Endometrial microvascular endothelial cells (primary cell): ENCODE measurements around the gene IL31. TPM values are rescaled to one million over a fixed set of nuclear protein-coding genes. Genes with fewer than 3 reads are reported as not detected.

ENCODE experiments used
- total RNA-seq: library from RNA; depleted of rRNA; stranded (reverse); fragments of >200 nt; gene quantifications from one replicate; pipeline ENCODE4 v1.2.3, GENCODE V29; 2015; ENCODE audit errors: inconsistent ontology term

The IL31 gene
- total RNA-seq, 1 donor from 2014 or later: not detected

Other genes with a start within 250 kb of the IL31 start
- 2.7 TPM for gene BCL7A, start 152.3 kb downstream of the IL31 start, total RNA-seq
- 13.6 TPM for gene MLXIP, start 95.5 kb downstream of the IL31 start, total RNA-seq
- not detected for gene LRRC43, start 8.9 kb upstream of the IL31 start, total RNA-seq
- gene B3GNT4, start 29.5 kb upstream of the IL31 start, total RNA-seq: not detected
- gene DIABLO, start 51.8 kb upstream of the IL31 start, total RNA-seq: 71.0 TPM
- gene VPS33A, start 92.3 kb upstream of the IL31 start, total RNA-seq: 23.9 TPM
- 31.7 TPM for gene CLIP1, start 248.4 kb upstream of the IL31 start, total RNA-seq